ENCODE results near the gene LSAMP.

The LSAMP gene

GRCh38 chr3:115968871-115969270 lies 476.4 kb downstream of the LSAMP start:
- ChIA-PET POLR2A (no interaction called here), CTCF (no interaction called here)
- no peak overlapping the region for H3K4me3 ChIP-seq (ENCODE audit: low read depth, low read length)
- DNase-seq (ENCODE audit: low read depth, low spot score) = no peak
- TF ChIP-seq CTCF (IDR thresholded peaks at IDR 0.05; ENCODE audit: insufficient read depth, low read length, missing control alignments) = no peak

GRCh38 chr3:115961380-115961779 lies 483.9 kb downstream of the LSAMP start:
- no peak for TF ChIP-seq CTCF (IDR thresholded peaks at IDR 0.05; ENCODE audit: insufficient read depth, low read length, missing control alignments)
- CTCF ChIA-PET = interaction anchor here (1.4 kb wide), 2 partner anchors 14 to 26 kb away, joined by 4 read pairs; no protein-coding TSS in a partner anchor
- no peak for DNase-seq (ENCODE audit: low read depth, low spot score)
- POLR2A ChIA-PET = no interaction called here
- H3K4me3 ChIP-seq (ENCODE audit: low read depth, low read length) = no peak overlapping the region

GRCh38 chr3:115960799-115961198 lies 484.5 kb downstream of the LSAMP start:
- ChIA-PET CTCF (interaction anchor here (1.4 kb wide), 2 partner anchors 14 to 27 kb away, joined by 4 read pairs; no protein-coding TSS in a partner anchor), POLR2A (no interaction called here)
- no peak for DNase-seq (ENCODE audit: low read depth, low spot score)
- no peak for TF ChIP-seq CTCF (IDR thresholded peaks at IDR 0.05; ENCODE audit: insufficient read depth, low read length, missing control alignments)
- H3K4me3 ChIP-seq (ENCODE audit: low read depth, low read length) = no peak overlapping the region

GRCh38 chr3:115958526-115958925 lies 486.8 kb downstream of the LSAMP start:
- no peak for DNase-seq (ENCODE audit: low read depth, low spot score)
- H3K4me3 ChIP-seq (ENCODE audit: low read depth, low read length) = no peak overlapping the region
- ChIA-PET CTCF (no interaction called here), POLR2A (no interaction called here)
- no peak for TF ChIP-seq CTCF (IDR thresholded peaks at IDR 0.05; ENCODE audit: insufficient read depth, low read length, missing control alignments)

GRCh38 chr3:115947325-115947724 lies 498.0 kb downstream of the LSAMP start:
- no peak for TF ChIP-seq CTCF (IDR thresholded peaks at IDR 0.05; ENCODE audit: insufficient read depth, low read length, missing control alignments)
- CTCF ChIA-PET = no interaction called here
- DNase-seq (ENCODE audit: low read depth, low spot score) = no peak
- POLR2A ChIA-PET = no interaction called here
- H3K4me3 ChIP-seq (ENCODE audit: low read depth, low read length) = no peak overlapping the region

- TF ChIP-seq CTCF (IDR thresholded peaks at IDR 0.05; ENCODE audit: insufficient read depth, low read length, missing control alignments) = no peak
- no peak overlapping the region for H3K4me3 ChIP-seq (ENCODE audit: low read depth, low read length)
- ChIA-PET POLR2A (no interaction called here), CTCF (interaction anchor here (1.1 kb wide), 1 partner anchor 22 kb away, joined by 3 read pairs; no protein-coding TSS in a partner anchor)
- DNase-seq (ENCODE audit: low read depth, low spot score) = no peak
Observed at GRCh38 chr3:115943579-115943978, 501.7 kb downstream of the LSAMP start.
